GM06990 (cell line): ENCODE results near the gene BOD1.

Experiments used
- DNase-seq: peaks from one replicate; pipeline ENCODE4 v3.0.0-alpha.2; 2011; ENCODE audit not compliant: insufficient read length; ENCODE audit errors: extremely low read depth
- H3K27me3 ChIP-seq: replicated peaks from 2 replicates; pipeline ENCODE4 v1.6.0; 2011; ENCODE audit warnings: low read length; ENCODE audit not compliant: control insufficient read depth, insufficient read depth
- H3K36me3 ChIP-seq: 2 replicates; pipeline ENCODE4 v1.5.1; 2011; ENCODE audit warnings: low read length; ENCODE audit not compliant: control insufficient read depth, insufficient read depth
- H3K4me3 ChIP-seq: replicated peaks from 2 replicates; pipeline ENCODE4 v1.5.1; 2011; ENCODE audit warnings: low read depth, mild to moderate bottlenecking, control low read depth, low read length
- TF ChIP-seq, protein P1 (sequence below): IDR thresholded peaks from 2 replicates; pipeline ENCODE4 v1.5.1; 2011; ENCODE audit warnings: low read length, control low read depth, mild to moderate bottlenecking, inconsistent platforms; ENCODE audit not compliant: insufficient read depth, poor library complexity, severe bottlenecking

BOD1 gene

GRCh38 chr5:173577166-173577565, 39.3 kb downstream of the BOD1 start:
- H3K27me3 ChIP-seq, result no peaks in the 10 kb centered on the region; the same call in 1 of the 2 replicates
- TF ChIP-seq, protein P1, sequence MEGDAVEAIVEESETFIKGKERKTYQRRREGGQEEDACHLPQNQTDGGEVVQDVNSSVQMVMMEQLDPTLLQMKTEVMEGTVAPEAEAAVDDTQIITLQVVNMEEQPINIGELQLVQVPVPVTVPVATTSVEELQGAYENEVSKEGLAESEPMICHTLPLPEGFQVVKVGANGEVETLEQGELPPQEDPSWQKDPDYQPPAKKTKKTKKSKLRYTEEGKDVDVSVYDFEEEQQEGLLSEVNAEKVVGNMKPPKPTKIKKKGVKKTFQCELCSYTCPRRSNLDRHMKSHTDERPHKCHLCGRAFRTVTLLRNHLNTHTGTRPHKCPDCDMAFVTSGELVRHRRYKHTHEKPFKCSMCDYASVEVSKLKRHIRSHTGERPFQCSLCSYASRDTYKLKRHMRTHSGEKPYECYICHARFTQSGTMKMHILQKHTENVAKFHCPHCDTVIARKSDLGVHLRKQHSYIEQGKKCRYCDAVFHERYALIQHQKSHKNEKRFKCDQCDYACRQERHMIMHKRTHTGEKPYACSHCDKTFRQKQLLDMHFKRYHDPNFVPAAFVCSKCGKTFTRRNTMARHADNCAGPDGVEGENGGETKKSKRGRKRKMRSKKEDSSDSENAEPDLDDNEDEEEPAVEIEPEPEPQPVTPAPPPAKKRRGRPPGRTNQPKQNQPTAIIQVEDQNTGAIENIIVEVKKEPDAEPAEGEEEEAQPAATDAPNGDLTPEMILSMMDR, result no peak
- DNase-seq, result no peak

DNA sequence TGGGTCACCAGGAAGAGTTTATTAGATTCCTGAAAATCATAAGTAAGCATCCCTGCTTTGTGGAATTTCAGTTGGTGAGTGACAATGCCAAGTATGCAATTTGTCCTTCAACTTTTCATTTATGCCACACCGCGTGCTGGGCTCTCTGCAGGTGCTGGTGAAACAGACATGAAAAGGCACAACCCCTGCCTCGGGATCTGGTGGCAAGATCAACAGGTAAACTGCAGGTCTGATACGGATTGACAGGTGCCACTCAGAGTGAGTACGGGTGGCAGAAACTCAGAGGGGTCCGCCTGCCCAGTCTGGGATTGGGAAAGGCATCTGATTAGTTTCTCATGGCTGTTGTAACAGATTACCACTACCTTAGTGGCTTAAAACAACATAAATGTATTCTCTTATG, 40.5 kb downstream of the BOD1 start:
- Histone ChIP-seq H3K36me3 (no peaks in the 10 kb centered on the region), H3K4me3 (no peak overlapping the region), H3K27me3 (no peaks in the 10 kb centered on the region)
- TF ChIP-seq, protein P1, result no peak
- DNase-seq, result no peak

More at GRCh38 chr5:173577166-173577565, 39.3 kb downstream of the BOD1 start:
- Histone ChIP-seq H3K36me3 (no peaks in the 10 kb centered on the region), H3K4me3 (no peak overlapping the region)

GRCh38 chr5:173574983-173575382, 41.5 kb downstream of the BOD1 start:
- no peaks in the 10 kb centered on the region for H3K27me3 ChIP-seq
- no peak overlapping the region for H3K4me3 ChIP-seq
- DNase-seq, result no peak
- TF ChIP-seq, protein P1, result no peak
- H3K36me3 ChIP-seq, result no peaks in the 10 kb centered on the region

DNA sequence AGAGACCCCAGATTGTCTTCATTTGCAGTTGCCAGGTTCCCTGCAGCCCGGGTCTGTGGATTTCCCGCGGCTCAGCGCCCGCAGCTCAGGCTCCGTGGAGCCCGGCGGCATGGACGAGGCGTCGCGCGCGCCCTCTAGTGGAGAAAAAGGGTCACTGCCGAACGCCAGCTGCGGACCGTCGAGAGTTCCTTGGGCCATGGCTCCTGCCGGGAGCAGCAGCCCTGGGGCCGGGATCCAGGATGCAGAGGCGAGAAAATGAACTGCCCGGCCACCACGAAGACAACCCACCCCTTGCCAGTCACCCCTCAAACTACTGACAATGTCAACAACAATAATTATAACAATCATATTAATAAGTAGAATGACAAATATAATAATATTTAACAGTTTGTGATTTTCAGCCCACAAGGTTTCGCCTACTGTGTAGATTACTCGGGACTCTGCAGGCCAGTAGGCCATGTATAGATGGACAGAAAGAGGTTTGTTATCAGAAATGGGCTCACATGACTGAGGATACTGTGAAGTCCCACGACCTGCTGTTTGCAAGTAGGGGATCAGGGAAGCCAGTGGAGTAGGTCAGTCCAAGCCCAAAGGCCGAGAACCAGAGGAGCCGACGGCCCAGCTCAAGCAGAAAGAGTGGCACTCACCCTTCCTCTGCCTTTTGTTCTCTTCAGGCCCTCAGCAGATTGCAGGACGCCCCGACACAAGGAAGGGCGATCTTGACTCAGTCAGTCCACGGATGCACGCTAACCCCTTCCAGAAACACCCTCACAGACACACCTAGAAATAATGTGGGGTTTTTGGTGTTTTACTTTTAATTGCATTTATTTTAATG, 43.1 kb downstream of the BOD1 start:
- TF ChIP-seq, protein P1, result peak; percentile 98
- Histone ChIP-seq H3K27me3 (no peaks in the 10 kb centered on the region), H3K4me3 (no peak overlapping the region), H3K36me3 (no peaks in the 10 kb centered on the region)
- peak; percentile 58 for DNase-seq

- DNase-seq, result no peak
- Histone ChIP-seq H3K27me3 (no peaks in the 10 kb centered on the region), H3K36me3 (no peaks in the 10 kb centered on the region), H3K4me3 (no peak overlapping the region)
- TF ChIP-seq, protein P1, result no peak
These were observed 43.9 kb downstream of the BOD1 start for GRCh38 chr5:173572431-173573125.
